Activated gamma-delta T cell treated with Interleukin-2 at 50 U/mL for 16 hours (primary cell): ENCODE measurements around the gene MELK.

Experiments
- DNase-seq: peaks from one replicate; pipeline ENCODE4 v3.0.0-alpha.2; 2020

The MELK gene

DNA sequence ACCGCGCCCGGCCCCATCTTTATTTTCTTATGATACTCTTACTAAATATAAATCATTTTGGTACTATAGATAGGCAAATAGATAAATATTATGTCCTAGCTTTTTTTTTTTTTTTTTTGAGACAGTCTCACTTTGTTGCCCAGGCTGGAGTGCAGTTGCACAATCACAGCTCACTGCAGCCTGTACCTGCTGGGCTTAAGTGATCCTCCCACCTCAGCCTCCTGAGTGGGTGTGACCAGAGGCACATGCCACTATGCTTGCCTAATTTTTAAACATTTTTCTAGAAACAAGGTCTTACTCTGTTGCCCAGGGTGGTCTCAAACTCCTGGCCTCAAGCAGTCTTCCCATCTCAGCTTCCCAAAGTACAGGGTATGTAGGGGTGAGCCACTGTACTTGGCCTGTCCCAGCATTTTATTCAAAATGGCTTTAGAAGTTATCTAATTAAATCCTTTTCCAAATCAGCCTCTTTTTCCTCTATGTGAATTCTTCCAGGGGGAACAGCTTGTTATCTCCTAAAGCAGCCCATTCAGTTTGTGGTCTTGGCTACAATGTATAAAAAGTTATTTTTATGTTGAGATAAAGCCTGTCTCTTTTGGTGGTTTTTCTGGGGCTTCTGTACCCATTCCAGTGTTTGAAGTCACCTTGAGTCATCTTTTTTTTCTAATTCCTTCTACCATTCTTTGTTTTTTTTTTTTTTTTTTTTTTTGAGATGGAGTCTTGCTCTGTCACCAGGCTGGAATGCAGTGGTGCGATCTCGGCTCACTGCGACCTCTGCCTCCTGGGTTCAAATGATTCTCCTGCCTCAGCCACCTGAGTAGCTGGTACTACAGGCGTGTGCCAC lies 12.1 kb downstream of the MELK start:
- no peak for DNase-seq

DNA sequence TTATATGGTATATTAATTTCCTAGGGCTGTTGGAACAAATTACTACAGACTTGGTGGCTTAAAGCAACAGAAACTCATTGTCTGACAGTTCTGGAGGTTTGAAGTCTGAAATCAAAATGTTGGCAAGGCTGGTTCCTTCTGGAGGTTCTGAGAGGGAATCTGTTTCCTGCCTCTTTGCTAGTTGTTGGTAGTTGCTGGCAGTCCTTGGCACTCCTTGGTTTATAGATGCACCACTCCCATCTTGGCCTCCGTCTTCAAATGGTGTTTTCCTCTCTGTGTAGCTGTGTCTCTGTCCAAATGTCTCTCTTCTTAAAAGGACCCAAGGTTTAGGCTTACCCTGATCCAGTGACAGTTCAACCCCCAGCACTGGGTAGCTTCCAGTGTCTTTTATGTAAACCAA lies 17.5 kb downstream of the MELK start:
- DNase-seq = no peak

DNA sequence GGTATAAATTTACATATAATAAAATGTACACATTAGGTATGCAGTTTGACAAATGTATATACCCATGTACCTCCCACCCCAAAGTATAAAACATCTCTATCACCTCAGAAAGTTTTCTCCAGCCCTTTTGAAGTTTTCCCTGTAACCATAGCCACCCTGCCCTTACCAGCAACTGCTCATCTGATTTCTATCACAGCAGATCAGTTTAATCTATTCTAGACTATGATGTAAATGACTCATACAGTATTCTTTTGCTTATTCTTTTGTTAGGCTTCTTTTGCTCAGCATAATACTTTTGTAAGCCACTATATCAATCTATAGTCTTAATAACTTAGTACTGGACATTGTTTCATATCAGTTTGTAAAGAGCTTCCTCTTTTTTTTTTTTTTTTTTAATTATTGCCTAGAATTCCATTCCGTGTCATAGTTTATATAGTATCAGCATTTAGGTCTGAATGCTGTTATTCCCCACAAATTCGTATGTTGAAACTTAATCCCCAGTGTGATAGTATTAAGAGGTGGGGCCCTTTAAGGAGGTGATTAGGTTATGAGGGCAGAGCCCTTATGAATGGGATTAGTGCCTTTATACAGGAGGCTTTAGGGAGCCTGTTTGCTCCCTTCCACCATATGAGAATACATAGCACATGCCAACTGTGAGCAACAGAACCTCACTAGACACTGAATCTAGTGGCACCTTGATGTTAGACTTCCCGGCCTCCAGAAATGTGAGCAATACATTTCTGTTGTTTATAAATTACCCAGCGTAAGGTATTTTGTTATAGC lies 20.3 kb downstream of the MELK start:
- no peak for DNase-seq

DNA sequence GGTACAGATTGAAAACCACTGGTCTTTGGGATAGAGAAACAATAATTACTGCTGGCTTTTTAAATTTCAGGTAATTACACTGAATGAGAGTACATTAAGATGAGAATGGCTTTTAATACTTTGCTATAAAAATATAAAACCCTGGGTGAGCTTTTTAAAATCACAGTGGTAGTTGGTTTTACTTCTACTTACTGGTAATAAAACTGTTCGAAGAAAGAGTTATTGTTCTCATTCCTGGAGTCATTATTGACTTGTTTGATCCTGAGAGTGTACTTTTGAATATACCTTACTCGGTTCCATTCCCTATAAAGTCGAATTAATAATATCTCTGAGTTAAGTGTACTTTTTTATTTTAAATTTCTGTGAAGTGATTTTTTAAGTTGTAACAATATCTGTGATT lies 21.5 kb downstream of the MELK start:
- DNase-seq = no peak

DNA sequence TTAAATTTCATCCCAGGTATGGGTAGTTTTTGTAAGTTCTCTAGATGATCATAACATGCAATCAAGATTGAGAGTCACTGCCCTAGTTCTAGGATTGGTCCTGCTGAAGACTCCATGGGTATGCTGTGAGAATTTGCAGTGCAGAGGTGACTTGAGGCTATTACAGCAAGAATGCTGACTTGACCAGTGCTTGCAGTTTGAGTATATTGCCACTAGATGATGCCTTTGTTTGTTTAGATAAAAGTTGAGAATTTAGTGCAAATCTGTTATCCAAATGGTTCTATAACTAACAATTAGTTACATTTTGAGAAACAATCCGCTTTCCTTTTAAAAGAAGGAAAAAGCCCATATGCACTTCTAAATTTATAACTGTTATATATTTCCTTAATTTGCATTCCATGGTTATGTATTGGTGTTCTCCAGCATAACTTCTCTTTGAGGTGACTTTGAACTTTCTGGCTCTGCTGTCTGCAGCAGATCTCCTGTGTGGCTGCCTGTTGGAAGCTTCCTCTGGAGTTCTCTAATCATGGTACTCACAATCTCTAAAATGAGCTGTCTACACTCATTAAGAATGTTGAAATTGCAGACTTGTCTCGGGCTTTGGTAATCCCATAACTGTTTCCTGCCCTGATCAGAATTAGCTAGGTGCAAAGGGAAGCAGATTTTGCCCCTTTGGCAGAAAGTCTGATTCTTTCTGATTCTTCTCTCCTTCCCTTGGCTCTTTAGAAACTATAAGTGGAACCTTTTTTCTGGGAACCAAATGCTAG lies 24.9 kb downstream of the MELK start:
- no peak for DNase-seq

DNA sequence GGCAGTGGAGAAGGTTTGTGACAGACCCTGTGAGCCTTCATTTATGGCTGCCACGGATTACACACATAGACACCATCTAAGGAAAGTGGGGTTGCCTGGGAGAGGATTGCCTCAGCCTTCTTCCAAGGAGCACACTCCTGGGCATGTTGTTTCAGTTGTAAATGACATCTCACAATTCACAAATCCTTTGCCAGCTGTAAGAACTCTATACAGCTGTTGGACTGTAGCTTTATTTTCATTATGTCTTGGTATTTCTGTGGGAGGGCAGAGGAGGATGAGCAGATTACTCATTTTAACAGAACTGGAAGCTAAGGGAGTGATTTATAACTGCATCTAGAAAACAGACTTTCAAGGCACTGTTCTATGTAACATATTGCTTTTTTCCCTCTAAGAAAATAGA lies 25.6 kb downstream of the MELK start:
- no peak for DNase-seq

DNA sequence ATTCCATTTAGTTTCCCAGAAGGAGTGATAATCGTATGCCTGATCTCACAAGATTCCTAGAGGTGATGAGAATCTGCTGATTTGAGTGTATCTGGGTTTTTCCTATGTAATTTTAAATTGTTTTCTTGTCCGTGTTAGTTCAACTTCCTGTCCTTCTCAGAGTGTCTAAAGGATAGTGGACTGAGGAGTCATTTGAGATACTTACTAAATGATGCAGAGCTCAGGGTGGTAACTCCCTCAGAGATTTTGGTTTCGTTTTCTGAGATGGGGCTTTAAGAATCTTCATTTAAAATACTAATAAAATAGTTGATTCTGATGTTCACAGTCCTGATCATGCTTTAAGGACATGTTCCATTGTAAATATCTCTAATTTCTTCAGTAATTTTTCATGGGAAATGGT lies 30.3 kb downstream of the MELK start:
- DNase-seq = no peak

DNA sequence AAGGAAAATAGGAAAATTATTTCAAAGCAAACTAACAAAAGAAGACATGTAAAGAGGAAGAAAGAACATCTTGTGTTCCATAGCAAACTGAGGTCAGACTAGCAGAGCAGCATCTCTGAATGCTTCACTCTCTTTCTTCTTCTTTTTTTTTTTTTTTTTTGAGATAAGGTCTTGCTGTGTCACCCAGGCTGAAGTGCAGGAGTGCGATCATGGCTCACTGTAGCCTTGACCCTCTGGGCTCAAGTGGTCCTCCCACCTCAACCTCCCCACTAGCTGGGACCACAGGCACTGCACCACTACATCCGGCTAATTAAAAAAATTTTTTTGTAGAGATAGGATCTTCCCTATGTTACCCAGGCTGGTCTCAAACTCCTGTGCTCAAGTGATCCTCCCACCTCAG lies 36.6 kb downstream of the MELK start:
- DNase-seq = no peak

DNA sequence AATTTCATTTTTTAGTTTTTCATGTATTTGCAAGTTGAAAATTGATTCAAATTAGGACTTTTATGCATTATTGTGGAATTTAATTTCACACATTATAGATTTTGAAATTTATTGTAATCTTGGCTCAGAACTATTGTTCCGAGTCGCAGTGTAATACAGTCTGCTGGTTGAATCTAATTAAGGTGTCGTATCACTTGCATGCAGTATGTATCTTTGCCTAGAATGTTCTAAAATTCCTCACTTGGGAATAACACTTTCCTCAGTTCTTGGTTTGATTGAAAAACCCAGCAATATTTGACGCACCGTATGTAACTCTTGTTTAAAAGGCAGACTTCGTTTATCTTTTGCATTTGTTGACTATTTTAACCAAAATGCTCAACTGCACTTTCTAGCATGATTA lies 49.4 kb downstream of the MELK start:
- no peak for DNase-seq

DNA sequence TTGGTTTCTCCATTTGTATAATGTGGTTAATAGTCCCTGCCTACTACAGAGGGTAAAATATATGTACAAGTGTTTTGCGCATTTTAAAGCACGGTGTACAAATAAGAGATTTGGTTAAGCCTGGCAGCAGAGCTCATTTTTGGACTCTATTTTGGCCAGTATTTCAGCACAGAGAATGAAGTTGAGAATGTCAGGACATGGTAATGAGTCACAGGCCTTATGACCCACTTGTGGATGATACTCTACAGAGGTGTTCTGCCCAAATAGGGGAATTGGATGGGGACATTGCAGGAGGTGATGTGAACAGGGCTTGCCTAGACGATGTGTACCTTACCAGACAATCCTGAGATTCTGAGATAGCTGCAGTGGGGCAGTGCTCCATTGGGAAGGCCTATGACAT lies 50.6 kb downstream of the MELK start:
- DNase-seq = no peak

DNA sequence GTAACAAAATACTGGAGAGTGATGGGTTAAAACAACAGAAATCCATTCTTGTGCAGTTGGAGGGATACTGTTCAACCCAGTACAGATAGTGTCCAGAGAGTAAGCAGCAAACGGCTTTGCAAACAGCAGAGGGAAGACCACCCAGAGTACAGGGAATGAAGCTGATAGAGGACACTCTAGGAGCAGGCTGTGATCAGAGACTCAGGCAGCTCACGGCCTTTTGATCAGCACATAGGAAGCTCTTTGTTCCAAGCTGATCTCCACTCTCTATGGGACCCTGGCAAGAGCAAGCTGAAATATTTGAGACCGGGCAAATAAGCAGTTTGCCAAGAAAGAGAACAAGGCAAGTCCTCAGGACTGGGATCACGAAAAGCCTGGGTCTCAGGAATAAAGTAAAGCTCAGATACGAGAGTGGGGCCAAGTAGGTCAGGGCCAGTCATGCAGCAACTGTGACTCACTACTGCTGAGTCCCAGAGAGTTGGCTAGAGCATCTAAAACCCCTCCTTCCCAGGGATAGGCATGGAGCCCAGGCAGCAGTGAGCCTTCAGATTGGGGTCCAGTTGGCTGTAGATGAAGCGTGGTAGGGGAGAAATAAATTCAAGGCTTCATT lies 52.4 kb downstream of the MELK start:
- DNase-seq = no peak

DNA sequence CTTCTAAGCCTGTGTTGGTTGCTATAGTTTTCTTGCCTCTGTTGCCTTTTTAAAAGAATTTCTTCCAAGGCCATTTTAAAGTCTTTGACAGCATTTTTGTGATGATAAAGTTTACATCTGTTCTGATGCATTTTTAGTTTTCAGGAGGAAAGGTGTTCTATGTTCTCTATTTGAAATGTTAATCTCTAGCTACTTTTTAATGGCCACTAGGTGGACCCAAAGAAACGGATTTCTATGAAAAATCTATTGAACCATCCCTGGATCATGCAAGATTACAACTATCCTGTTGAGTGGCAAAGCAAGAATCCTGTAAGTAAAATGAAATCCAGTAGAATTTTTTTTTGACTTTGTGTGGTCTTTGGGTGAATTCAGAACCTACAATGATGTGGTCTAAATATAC lies 60.2 kb downstream of the MELK start:
- no peak for DNase-seq

DNA sequence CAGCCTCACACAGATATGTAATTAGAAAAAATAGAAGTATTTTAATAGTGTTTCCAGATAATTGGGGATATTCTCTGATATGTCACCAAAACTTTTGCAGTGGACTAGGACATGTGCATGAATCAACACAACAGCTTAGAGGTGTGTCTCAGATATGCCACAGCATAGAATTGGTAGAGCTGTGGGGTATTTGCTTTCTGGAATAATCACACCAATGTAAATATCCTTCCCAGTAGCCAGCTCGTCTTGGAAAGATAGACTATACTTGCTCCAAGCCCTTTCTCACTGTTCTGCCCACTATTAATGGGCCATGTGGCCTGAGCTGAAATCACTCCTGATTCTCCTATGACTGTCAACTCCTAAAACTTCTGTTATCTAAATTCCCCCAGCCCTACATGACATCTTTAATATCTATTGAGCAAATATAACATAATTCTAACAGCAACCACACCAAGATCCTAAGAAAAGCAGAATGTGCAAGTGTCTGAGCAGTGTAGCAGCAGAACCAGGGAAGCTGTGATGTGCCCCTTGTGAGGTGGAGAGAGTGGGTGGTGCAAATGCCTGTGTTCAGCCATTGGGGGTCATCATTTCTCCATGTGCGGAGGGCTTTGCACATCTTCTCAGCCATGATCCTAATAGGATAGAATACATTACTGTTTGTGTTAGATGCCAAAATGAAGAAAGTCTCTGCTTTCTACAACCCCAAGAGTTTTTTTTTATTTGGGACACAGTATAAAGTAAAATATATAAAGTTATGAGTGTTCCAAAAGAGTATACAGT lies 65.0 kb downstream of the MELK start:
- no peak for DNase-seq

DNA sequence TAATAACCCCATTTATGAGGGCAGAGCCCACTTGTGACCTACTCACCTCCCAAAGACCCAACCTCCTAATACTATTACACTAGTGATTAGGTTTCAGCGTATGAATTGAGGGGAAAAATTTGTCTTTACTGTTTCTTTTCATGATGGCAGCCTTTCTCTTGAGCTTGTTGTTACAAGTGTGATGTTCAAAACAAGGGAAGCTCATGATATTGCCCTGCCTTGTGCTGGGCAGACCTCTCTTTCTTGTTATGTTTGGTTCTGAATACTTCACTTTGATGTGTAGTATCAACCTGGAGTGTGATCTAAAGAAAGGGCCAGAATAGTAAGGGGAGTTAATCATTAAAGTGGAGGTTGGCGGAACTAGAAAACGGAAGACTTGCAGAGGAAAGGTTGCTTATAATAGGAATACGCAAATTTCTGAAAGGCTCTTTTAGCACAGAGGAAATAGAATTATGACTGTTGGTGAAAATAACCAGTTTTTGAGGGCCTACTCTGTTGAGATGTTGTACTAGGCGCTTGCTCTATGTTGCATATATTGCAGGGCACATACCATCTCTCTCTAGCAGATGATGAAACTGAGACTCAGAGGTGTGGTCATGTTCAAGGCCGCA lies 68.2 kb downstream of the MELK start:
- no peak for DNase-seq

DNA sequence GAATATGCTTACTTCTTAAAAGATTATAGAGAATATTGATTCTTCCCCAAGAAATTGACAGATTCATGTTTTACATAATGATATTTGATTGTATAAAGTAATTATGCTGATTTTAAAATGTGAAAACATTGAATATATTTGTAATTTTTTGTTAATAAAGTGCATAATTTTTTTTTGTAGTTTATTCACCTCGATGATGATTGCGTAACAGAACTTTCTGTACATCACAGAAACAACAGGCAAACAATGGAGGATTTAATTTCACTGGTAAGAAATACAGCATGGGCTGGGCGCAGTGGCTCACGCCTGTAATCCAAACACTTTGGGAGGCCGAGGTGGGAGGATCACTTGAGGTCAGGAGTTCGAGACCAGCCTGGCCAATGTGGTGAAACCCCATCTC lies 70.1 kb downstream of the MELK start:
- no peak for DNase-seq

DNA sequence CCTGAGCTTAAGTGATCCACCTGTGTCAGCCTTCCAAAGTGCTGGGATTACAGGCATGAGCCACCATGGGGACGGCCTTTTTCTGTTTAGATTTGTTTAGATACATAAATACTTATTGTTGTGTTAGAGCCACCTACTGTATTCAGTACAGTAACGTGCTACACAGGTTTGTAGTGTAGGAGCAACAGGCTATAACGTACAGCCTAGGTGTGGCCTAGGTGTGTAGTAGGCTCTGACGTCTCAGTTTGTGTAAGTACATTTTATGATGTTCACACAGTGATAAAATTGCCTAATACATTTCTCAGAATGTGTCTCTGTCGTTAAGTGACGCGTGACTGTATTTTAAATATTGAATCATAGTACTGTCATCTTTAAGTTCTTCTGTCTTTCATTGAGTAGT lies 84.1 kb downstream of the MELK start:
- DNase-seq = no peak

DNA sequence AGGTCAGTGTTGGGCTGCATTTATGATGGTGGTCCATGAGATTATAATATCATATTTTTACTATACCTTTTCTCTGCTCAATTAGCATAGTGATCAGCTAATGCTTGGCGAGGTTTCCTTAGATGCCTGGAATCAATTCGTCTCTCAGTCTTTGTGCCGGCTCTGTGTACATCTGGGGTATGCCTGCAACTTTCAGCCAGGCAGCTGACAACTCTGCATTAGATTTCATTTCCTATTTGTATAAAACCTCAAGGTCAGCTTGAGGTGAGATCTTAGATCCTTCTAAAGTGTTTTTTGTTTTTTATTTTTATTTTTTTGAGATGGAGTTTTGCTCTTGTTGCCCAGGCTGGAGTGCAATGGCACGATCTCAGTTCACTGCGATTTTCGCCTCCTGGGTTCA lies 86.8 kb downstream of the MELK start:
- DNase-seq = no peak

DNA sequence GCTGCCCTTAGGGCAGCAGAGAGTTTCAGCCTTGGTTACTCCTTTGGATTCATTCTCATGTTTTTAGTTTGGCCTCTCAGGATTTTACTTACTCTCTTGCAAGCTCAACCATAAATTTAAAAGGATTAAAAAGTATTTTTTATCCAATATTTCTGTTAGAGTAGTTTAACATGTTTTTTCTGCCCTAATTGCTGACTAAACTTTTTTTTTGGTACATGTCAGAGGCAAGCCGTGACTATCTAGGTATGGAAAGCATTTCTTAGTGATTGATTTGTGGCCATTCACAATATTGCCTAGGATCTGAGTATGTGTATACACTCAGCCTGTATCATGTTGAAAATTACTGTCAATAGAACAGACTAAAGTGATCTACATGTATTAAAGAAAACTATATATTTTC lies 92.1 kb downstream of the MELK start:
- no peak for DNase-seq

DNA sequence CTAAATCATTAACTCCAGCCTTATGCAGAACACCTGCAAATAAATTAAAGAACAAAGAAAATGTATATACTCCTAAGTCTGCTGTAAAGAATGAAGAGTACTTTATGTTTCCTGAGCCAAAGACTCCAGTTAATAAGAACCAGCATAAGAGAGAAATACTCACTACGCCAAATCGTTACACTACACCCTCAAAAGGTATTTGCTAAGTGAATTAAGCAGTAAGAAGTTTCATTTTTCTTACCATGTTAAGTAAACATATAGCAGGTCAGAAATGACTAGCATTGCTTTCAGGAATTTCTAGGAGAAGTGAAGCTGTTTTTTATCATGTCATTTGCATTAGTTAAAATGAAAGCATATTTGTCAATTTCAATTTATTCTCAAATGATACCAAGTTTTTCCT lies 92.7 kb downstream of the MELK start:
- DNase-seq = no peak

DNA sequence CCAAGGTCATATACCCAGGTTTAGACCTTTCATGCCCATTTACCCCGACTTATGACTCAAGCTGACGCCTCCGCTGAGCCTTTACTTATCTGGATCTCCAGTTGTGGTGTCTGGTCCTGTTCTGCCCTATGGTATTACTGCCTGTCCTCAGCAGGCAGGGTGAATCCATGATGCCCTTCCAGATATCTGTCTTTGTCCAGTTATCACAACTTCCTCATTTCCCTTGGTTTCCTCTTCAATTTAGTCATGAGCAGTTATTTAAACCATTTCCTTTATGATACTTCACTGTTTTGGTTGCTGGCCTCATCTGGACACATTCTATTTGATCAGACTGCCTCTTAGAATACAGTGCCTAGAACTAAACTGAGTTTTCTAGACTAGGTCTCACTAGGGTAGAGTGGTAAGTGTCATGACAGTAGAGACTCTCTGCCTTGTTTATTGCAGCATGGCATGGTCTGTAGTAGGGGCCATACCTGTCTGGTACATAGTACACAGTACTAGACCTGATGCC lies 93.3 kb downstream of the MELK start:
- DNase-seq = no peak

DNA sequence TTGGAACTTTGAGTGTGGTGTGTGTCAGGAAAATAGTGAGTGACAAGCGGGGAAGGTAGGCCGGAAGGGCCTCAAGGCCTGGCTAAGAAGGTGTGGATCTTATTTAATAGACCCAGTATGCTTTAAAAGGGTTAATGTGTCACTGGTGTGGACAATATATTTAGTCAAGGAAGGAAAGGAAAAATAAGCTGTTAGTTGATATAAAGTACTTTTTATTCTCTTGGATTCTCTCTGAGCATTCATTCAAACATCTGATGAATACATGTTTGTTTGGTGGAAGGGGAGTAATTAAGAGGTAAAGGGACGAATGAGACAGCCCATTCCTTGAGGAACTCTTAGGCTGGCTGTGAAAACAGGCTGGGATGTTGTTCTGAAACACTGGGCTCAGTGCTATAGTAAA lies 98.9 kb downstream of the MELK start:
- no peak for DNase-seq

DNA sequence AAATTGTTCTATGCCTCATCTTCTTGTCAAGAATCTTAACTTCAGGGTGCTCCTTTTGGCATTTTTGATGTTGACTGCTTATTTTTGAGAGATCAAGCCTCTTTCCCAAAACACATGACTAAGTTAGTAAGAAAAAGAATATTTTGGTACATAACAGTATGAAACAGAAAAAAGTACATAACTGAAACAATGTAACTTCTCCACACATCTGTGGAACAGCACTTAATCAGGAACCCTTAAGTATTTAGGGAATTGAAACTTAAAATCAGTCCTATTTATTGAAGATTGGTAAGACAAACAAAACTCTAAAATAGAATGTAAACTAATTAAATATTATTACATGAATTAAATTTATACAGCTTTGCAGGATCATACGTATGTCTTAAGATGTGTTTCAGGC lies 103.4 kb downstream of the MELK start:
- no peak for DNase-seq
